Keratinocyte (primary cell): ENCODE measurements around the gene PCDHB11. TPM values are rescaled to one million over a fixed set of nuclear protein-coding genes. Genes with fewer than 3 reads are reported as not detected.
A peak's percentile ranks its signal among the peaks of the same experiment; 100 is the strongest.
"Not testable (repeated sequence)": the region's sequence is repeated elsewhere in the genome, so short reads cannot be mapped to it uniquely, and the experiment has no call there.

Source experiments
- DNase-seq: peaks from one replicate; pipeline ENCODE4 v3.0.0-alpha.2; 2011; ENCODE audit warnings: low read depth, missing footprints, low spot score
- FAIRE-seq: peaks from 2 replicates; lab custom pipeline; 2011; peaks lifted over from hg19 to GRCh38; lab: Jason Lieb, UNC
- H2AFZ ChIP-seq: 2 replicates; pipeline ENCODE4 v1.6.0; 2012; ENCODE audit warnings: low read length, control low read depth, inconsistent platforms; ENCODE audit not compliant: control insufficient read depth
- H3K27ac ChIP-seq: 2 replicates; pipeline ENCODE4 v1.5.1; 2011; ENCODE audit warnings: low read length; ENCODE audit not compliant: control insufficient read depth, insufficient read depth
- H3K27me3 ChIP-seq: 3 replicates; pipeline ENCODE4 v1.6.0; 2011; ENCODE audit warnings: low read length; ENCODE audit not compliant: control insufficient read depth, insufficient read depth; ENCODE audit errors: extremely low read depth
- H3K36me3 ChIP-seq, 2 experiments: 2 replicates in 1 of 2; 3 replicates in 1 of 2; pipeline ENCODE4 v1.5.1; 2011; ENCODE audit warnings: low read length in 2 of 2, mild to moderate bottlenecking in 1 of 2; ENCODE audit not compliant: control insufficient read depth in 2 of 2, insufficient read depth in 2 of 2; ENCODE audit errors: extremely low read depth in 1 of 2
- H3K4me1 ChIP-seq: 3 replicates; pipeline ENCODE4 v1.5.1; 2011; ENCODE audit warnings: low read length; ENCODE audit not compliant: control insufficient read depth, insufficient read depth; ENCODE audit errors: extremely low read depth
- H3K4me2 ChIP-seq: 3 replicates; pipeline ENCODE4 v1.6.0; 2011; ENCODE audit warnings: low read depth, low read length; ENCODE audit not compliant: control insufficient read depth, insufficient read depth; ENCODE audit errors: extremely low read depth
- H3K4me3 ChIP-seq, 3 experiments: fragments of 200-600 bp in 1 of 3; sonication (generic) in 1 of 3; 2 replicates in 2 of 3; 3 replicates in 1 of 3; pipeline ENCODE4 v1.5.1; 2011 to 2016; ENCODE audit warnings: low read length in 3 of 3, mild to moderate bottlenecking in 3 of 3, control low read depth in 2 of 3, inconsistent platforms in 1 of 3, low read depth in 1 of 3, mixed read lengths in 1 of 3, mixed run types in 1 of 3, moderate library complexity in 1 of 3; ENCODE audit not compliant: control insufficient read depth in 2 of 3, insufficient read depth in 2 of 3; ENCODE audit errors: extremely low read depth in 1 of 3
- H3K79me2 ChIP-seq: 2 replicates; pipeline ENCODE4 v1.6.0; 2012; ENCODE audit warnings: low read length; ENCODE audit not compliant: control insufficient read depth, insufficient read depth
- H3K9ac ChIP-seq: 3 replicates; pipeline ENCODE4 v1.6.0; 2011; ENCODE audit warnings: low read length; ENCODE audit not compliant: control insufficient read depth, insufficient read depth; ENCODE audit errors: extremely low read depth
- H3K9me1 ChIP-seq: 3 replicates; pipeline ENCODE4 v1.6.0; 2011; ENCODE audit warnings: low read length; ENCODE audit not compliant: control insufficient read depth, insufficient read depth; ENCODE audit errors: extremely low read depth
- H3K9me3 ChIP-seq: 2 replicates; pipeline ENCODE4 v1.5.1; 2012; ENCODE audit warnings: low read depth, low read length; ENCODE audit not compliant: control insufficient read depth
- H4K20me1 ChIP-seq: 3 replicates; pipeline ENCODE4 v1.6.0; 2011; ENCODE audit warnings: low read length; ENCODE audit not compliant: control insufficient read depth, insufficient read depth; ENCODE audit errors: extremely low read depth
- EZH2 ChIP-seq: IDR thresholded peaks from one replicate; pipeline ENCODE4 v1.6.1; 2012; ENCODE audit warnings: inconsistent platforms, mild to moderate bottlenecking, low read length, moderate library complexity
- dilution Hi-C: fragments of 300-500 bp; cut with MboI; formaldehyde crosslinking; loops from one replicate; pipeline ENCODE4 v1.7.0; 2020; ENCODE audit warnings: low sequenced_read_pairs; ENCODE audit not compliant: extremely low pct_ligation_motif_present
- polyA plus RNA-seq, 5 experiments: library from polyadenylated mRNA; depleted of rRNA in 3 of 5; stranded (reverse) in 3 of 5; stranded (forward) in 1 of 5; unstranded in 1 of 5; fragments of >200 nt; gene quantifications; 1 replicate in 1 of 5; 2 replicates in 3 of 5; 3 replicates in 1 of 5; pipeline versions ENCODE4 v1.2.1 to v1.2.3, GENCODE V29; 2011 to 2012; ENCODE audit warnings: missing spikeins in 2 of 5, low read depth in 1 of 5, low replicate concordance in 1 of 5
- TF ChIP-seq, protein P1 (sequence below), 3 experiments: IDR thresholded peaks in 1 of 3; conservative IDR thresholded peaks in 1 of 3; optimal IDR thresholded peaks in 1 of 3; 2 replicates in 2 of 3; 3 replicates in 1 of 3; pipeline versions ENCODE3 to v1.5.1; 2011; ENCODE audit warnings: low read length in 3 of 3, mild to moderate bottlenecking in 3 of 3, moderate library complexity in 2 of 3, control low read depth in 1 of 3, inconsistent platforms in 1 of 3; ENCODE audit not compliant: insufficient read depth in 2 of 3; ENCODE audit errors: extremely low read depth in 1 of 3

The PCDHB11 gene
- polyA plus RNA-seq, 1 donor (not counting 4 experiments of a cell fraction or from before 2014, with no cell fraction given), result not detected

DNA sequence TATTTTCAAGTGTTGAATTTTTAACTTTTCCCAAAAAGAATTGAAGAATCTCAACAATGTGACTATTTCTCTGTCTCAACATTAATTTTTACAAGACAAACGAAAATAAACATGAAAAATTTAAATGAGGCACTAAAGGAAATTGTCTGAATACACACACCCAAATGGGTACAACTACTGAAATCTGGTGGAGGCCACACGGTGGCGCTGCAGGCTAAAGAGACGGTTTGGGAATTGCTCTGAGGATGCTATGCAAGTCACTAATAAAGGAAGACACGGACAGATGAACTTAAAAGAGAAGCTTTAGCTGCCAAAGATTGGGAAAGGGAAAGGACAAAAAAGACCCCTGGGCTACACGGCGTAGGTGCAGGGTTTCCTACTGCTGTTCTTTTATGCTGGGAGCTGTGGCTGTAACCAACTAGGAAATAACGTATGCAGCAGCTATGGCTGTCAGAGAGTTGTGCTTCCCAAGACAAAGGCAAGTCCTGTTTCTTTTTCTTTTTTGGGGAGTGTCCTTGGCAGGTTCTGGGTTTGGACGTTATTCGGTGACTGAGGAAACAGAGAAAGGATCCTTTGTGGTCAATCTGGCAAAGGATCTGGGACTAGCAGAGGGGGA is 7.2 kb upstream of the PCDHB11 start, which contains the start of gene PCDHB10:
PCDHB10 (plus strand) TSS at position 244 of the 616 bp plus-strand sequence; CDS start at position 444, 200 bp downstream.
- DNase-seq (no peak), FAIRE-seq (no peak)
- no peak within 1 kb of the TSS for H3K4me2 ChIP-seq
- H3K36me3 ChIP-seq, result no peaks in the 10 kb centered on the region
- H3K9ac ChIP-seq, result no peak within 1 kb of the TSS
- no peaks in the 10 kb centered on the region for H3K27me3 ChIP-seq
- no peak within 1 kb of the TSS for H3K27ac ChIP-seq
- H3K4me1 ChIP-seq, result no peaks in the 10 kb centered on the region
- no peak for TF ChIP-seq EZH2
- TF ChIP-seq, protein P1, sequence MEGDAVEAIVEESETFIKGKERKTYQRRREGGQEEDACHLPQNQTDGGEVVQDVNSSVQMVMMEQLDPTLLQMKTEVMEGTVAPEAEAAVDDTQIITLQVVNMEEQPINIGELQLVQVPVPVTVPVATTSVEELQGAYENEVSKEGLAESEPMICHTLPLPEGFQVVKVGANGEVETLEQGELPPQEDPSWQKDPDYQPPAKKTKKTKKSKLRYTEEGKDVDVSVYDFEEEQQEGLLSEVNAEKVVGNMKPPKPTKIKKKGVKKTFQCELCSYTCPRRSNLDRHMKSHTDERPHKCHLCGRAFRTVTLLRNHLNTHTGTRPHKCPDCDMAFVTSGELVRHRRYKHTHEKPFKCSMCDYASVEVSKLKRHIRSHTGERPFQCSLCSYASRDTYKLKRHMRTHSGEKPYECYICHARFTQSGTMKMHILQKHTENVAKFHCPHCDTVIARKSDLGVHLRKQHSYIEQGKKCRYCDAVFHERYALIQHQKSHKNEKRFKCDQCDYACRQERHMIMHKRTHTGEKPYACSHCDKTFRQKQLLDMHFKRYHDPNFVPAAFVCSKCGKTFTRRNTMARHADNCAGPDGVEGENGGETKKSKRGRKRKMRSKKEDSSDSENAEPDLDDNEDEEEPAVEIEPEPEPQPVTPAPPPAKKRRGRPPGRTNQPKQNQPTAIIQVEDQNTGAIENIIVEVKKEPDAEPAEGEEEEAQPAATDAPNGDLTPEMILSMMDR (optimal IDR thresholded peaks at IDR 0.05 in 1 of 3, IDR thresholded peaks at IDR 0.05 in 1 of 3, conservative IDR thresholded peaks at IDR 0.05 in 1 of 3; ENCODE audit: extremely low read depth in 1 of 3, insufficient read depth in 2 of 3, low read length in 3 of 3), result peak in 2 of 3 experiments; percentile 18 to 26
- H4K20me1 ChIP-seq, result no peaks in the 10 kb centered on the region
- no peak within 1 kb of the TSS for H2AFZ ChIP-seq
- no peaks in the 10 kb centered on the region for H3K9me3 ChIP-seq
- H3K79me2 ChIP-seq, result no peaks in the 10 kb centered on the region
- H3K9me1 ChIP-seq, result no peaks in the 10 kb centered on the region
- dilution Hi-C loops, result no loop called here
- H3K4me3 ChIP-seq, result no peak within 1 kb of the TSS

DNA sequence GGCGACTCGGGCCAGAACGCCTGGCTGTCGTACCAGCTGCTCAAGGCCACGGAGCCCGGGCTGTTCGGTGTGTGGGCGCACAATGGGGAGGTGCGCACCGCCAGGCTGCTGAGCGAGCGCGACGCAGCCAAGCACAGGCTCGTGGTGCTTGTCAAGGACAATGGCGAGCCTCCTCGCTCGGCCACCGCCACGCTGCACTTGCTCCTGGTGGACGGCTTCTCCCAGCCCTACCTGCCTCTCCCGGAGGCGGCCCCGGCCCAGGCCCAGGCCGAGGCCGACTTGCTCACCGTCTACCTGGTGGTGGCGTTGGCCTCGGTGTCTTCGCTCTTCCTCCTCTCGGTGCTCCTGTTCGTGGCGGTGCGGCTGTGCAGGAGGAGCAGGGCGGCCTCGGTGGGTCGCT is 5.1 kb upstream of the PCDHB11 start:
- H3K36me3 ChIP-seq, H3K9ac ChIP-seq, H3K79me2 ChIP-seq, DNase-seq, H3K9me3 ChIP-seq, H2AFZ ChIP-seq, H3K27me3 ChIP-seq, H3K4me3 ChIP-seq, dilution Hi-C loops, FAIRE-seq, H4K20me1 ChIP-seq, H3K27ac ChIP-seq, H3K4me1 ChIP-seq, H3K4me2 ChIP-seq, H3K9me1 ChIP-seq: not testable (repeated sequence)

DNA sequence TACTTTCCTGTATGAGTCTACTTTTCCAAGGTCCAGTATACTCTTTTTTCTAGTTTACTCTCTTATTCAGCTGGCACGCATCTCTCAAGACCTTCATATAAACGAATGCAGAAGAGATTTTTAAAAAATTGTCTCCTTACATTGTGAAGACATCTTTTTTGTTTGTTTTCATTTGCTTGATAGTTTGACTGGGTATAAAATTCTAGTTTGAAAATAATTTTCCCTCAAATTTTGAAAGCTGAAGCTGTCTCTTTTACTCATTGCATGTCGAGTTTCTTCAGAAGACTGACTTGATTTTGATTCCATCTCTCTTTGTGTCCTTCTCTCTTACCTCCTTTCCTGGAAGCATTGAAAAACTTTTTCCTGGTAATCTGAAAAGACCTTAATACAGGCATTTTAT is 3.1 kb upstream of the PCDHB11 start:
- Histone ChIP-seq H3K4me3 (no peak overlapping the region), H4K20me1 (no peaks in the 10 kb centered on the region), H3K27ac (no peak overlapping the region), H3K27me3 (no peaks in the 10 kb centered on the region), H3K4me2 (no peak overlapping the region), H3K4me1 (no peaks in the 10 kb centered on the region), H3K9me3 (no peaks in the 10 kb centered on the region), H2AFZ (no peak overlapping the region), H3K79me2 (no peaks in the 10 kb centered on the region), H3K9ac (no peak overlapping the region), H3K36me3 (no peaks in the 10 kb centered on the region), H3K9me1 (no peaks in the 10 kb centered on the region)
- DNase-seq, result no peak
- no peak for TF ChIP-seq EZH2
- TF ChIP-seq, protein P1 (optimal IDR thresholded peaks at IDR 0.05 in 1 of 3, IDR thresholded peaks at IDR 0.05 in 1 of 3, conservative IDR thresholded peaks at IDR 0.05 in 1 of 3; ENCODE audit: extremely low read depth in 1 of 3, insufficient read depth in 2 of 3, low read length in 3 of 3), result no peak
- no peak for FAIRE-seq
- dilution Hi-C loops, result no loop called here

DNA sequence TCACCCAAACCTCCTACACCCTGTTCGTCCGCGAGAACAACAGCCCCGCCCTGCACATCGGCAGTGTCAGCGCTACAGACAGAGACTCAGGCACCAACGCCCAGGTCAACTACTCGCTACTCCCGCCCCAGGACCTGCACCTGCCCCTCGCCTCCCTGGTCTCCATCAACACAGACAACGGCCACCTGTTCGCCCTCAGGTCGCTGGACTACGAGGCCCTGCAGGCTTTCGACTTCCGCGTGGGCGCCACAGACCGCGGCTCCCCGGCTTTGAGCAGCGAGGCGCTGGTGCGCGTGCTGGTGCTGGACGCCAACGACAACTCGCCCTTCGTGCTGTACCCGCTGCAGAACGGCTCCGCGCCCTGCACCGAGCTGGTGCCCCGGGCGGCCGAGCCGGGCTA is 1.7 kb downstream of the PCDHB11 start:
- FAIRE-seq, H3K9me1 ChIP-seq, DNase-seq, H3K36me3 ChIP-seq, dilution Hi-C loops, H3K27ac ChIP-seq, H4K20me1 ChIP-seq, H3K4me3 ChIP-seq, H3K9me3 ChIP-seq, H3K4me2 ChIP-seq, H3K79me2 ChIP-seq, H3K4me1 ChIP-seq, H3K27me3 ChIP-seq, H2AFZ ChIP-seq, H3K9ac ChIP-seq: not testable (repeated sequence)
